HFFc6 (cell line): Measurements from ENCODE around the gene LURAP1L. TPM values are rescaled to one million over a fixed set of nuclear protein-coding genes. Genes with fewer than 3 reads are reported as not detected.

Experiments
- DNase-seq: peaks from one replicate; pipeline ENCODE4 v3.0.0-alpha.2; 2018
- H3K27ac Mint-ChIP-seq: 2 replicates; pipeline ENCODE4 v1.8.0; 2020; ENCODE audit warnings: mild to moderate bottlenecking, mixed read lengths
- H3K27me3 Mint-ChIP-seq: 2 replicates; pipeline ENCODE4 v1.8.0; 2021; ENCODE audit warnings: mild to moderate bottlenecking, moderate library complexity, mixed read lengths; ENCODE audit not compliant: insufficient read depth
- H3K36me3 Mint-ChIP-seq: 2 replicates; pipeline ENCODE4 v1.8.0; 2021; ENCODE audit warnings: low read depth, mixed read lengths
- H3K4me1 Mint-ChIP-seq: 2 replicates; pipeline ENCODE4 v1.8.0; 2020; ENCODE audit warnings: low read depth, mixed read lengths
- H3K4me3 Mint-ChIP-seq: 2 replicates; pipeline ENCODE4 v1.8.0; 2020; ENCODE audit warnings: mild to moderate bottlenecking, moderate library complexity, mixed read lengths
- H3K9me3 Mint-ChIP-seq: 2 replicates; pipeline ENCODE4 v1.8.0; 2020; ENCODE audit warnings: mild to moderate bottlenecking, mixed read lengths
- total RNA-seq, 6 experiments: library from RNA; stranded (reverse); fragmentation: NEBNext Ultra II Directional; extraction: Animal tissue kit (Norgen Biotek cat#: 25700); gene quantifications; 2 replicates in 1 of 6; 3 replicates in 5 of 6; pipeline ENCODE4 v1.2.3, GENCODE V29; 2021
- TF ChIP-seq, protein P1 (sequence below): fragments of 200-600 bp; sonication (generic); IDR thresholded peaks from 2 replicates; pipeline ENCODE4 v1.5.0; 2021; ENCODE audit warnings: antibody characterized with exemption, mild to moderate bottlenecking

Gene LURAP1L
- total RNA-seq, 6 experiments from 2014 or later = 1.1 to 1.7 (median 1.3) TPM

DNA sequence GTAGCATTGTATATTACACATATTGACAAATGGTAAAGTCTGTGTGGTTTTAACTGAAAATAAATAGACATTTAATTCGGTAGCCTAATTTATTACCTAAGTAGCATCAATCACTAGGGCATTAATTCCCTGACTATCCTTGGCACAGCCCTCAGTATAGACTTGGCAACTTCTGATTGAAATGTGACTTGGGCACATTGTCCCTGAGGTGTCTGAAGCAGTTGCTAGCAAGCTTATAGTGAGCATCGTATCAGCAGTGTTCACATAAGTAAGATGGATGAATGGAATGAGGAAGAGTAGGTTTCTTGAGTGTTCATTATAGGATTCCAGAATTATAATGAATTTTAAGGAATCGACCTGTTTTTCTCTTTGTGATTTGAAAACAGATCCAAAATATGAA lies 16.1 kb downstream of the LURAP1L start:
- no peak for DNase-seq
- no peaks in the 10 kb centered on the region for H3K9me3 Mint-ChIP-seq
- H3K27ac Mint-ChIP-seq = no peak overlapping the region
- H3K27me3 Mint-ChIP-seq = no peaks in the 10 kb centered on the region; the same call in 1 of the 2 replicates
- H3K4me1 Mint-ChIP-seq = peaks cover 5% of the 10 kb centered on the region
- H3K36me3 Mint-ChIP-seq = no peaks in the 10 kb centered on the region
- TF ChIP-seq, protein P1, sequence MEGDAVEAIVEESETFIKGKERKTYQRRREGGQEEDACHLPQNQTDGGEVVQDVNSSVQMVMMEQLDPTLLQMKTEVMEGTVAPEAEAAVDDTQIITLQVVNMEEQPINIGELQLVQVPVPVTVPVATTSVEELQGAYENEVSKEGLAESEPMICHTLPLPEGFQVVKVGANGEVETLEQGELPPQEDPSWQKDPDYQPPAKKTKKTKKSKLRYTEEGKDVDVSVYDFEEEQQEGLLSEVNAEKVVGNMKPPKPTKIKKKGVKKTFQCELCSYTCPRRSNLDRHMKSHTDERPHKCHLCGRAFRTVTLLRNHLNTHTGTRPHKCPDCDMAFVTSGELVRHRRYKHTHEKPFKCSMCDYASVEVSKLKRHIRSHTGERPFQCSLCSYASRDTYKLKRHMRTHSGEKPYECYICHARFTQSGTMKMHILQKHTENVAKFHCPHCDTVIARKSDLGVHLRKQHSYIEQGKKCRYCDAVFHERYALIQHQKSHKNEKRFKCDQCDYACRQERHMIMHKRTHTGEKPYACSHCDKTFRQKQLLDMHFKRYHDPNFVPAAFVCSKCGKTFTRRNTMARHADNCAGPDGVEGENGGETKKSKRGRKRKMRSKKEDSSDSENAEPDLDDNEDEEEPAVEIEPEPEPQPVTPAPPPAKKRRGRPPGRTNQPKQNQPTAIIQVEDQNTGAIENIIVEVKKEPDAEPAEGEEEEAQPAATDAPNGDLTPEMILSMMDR = no peak
- H3K4me3 Mint-ChIP-seq = no peak overlapping the region

- peaks cover 14% of the 10 kb centered on the region for H3K4me1 Mint-ChIP-seq
- no peak overlapping the region for H3K27ac Mint-ChIP-seq
- H3K36me3 Mint-ChIP-seq = no peaks in the 10 kb centered on the region
- no peak overlapping the region for H3K4me3 Mint-ChIP-seq
- no peaks in the 10 kb centered on the region for H3K9me3 Mint-ChIP-seq
- TF ChIP-seq, protein P1 = no peak
- DNase-seq = no peak
- no peaks in the 10 kb centered on the region for H3K27me3 Mint-ChIP-seq
These were observed 19.4 kb downstream of the LURAP1L start for GRCh38 chr9:12794101-12794799.

DNA sequence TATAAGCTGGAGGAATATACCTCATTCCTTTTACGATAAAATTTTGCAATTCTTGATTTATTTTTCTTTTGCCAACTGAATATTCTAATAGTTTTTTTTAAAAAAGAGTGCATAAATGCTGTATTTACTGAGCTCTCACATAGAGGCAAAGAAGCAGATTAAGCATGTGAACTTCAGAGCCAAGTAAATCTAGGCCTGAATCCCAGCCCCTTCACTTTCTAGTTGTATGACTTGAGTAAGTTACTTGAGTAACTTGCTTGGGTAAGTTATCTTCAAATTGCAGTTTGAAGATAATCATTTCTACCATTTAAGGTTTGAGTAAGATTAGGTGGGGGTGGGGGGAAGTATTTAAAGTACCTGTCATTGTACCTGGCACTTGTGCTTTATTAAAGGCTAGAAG lies 21.8 kb downstream of the LURAP1L start:
- H3K4me3 Mint-ChIP-seq = no peak overlapping the region
- no peaks in the 10 kb centered on the region for H3K36me3 Mint-ChIP-seq
- H3K4me1 Mint-ChIP-seq = peaks cover 12% of the 10 kb centered on the region
- no peak overlapping the region for H3K27ac Mint-ChIP-seq
- no peaks in the 10 kb centered on the region for H3K9me3 Mint-ChIP-seq
- no peak for DNase-seq
- no peaks in the 10 kb centered on the region for H3K27me3 Mint-ChIP-seq
- TF ChIP-seq, protein P1 = no peak

- no peaks in the 10 kb centered on the region for H3K27me3 Mint-ChIP-seq
- DNase-seq = no peak
These were observed 22.2 kb downstream of the LURAP1L start for GRCh38 chr9:12797037-12797436.

DNA sequence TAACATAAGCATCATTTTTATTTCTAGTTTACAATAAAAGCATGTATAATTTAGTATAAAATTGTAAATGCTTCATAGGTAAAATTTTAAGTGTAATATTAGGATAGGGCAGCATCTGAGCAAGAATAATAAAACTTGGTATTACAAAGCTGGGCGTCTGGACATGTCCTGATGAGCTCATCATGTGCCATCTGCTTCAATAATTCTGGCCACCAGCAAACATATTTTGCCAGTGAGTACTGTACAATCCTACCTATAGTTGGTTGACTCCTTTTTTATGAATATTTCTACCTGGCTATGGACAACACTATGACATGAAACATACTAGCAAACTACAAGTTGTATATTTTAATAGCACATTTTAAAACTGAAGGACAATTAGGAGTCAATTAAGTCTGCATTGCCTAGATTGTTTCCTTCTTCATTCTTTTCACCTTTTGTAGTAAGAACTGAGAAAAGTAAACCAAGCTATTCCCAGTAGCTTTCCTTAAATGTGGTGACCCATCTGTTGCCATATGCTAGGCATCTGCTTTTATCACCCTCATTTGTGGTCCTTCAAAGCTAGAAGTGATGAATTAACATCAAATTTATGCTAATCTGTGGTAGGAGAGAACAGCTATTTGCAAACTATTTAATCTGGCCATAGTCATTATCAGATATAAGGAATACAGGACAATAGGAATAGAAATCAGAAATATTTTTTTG lies 23.4 kb downstream of the LURAP1L start:
- Mint-ChIP-seq H3K27me3 (no peaks in the 10 kb centered on the region), H3K4me1 (peaks cover 23% of the 10 kb centered on the region), H3K4me3 (no peak overlapping the region), H3K27ac (no peak overlapping the region), H3K9me3 (no peaks in the 10 kb centered on the region), H3K36me3 (no peaks in the 10 kb centered on the region)
- TF ChIP-seq, protein P1 = no peak
- no peak for DNase-seq

More at GRCh38 chr9:12797037-12797436, 22.2 kb downstream of the LURAP1L start:
- no peaks in the 10 kb centered on the region for H3K36me3 Mint-ChIP-seq
- TF ChIP-seq, protein P1 = no peak
- H3K4me1 Mint-ChIP-seq = peaks cover 17% of the 10 kb centered on the region
- no peak overlapping the region for H3K4me3 Mint-ChIP-seq
- H3K9me3 Mint-ChIP-seq = no peaks in the 10 kb centered on the region
- H3K27ac Mint-ChIP-seq = no peak overlapping the region
